T-helper 9 cell (primary cell): ENCODE data around the gene CNTNAP1.

Experiments
- DNase-seq: peaks from one replicate; pipeline ENCODE4 v3.0.0-alpha.2; 2020

Gene CNTNAP1

DNA sequence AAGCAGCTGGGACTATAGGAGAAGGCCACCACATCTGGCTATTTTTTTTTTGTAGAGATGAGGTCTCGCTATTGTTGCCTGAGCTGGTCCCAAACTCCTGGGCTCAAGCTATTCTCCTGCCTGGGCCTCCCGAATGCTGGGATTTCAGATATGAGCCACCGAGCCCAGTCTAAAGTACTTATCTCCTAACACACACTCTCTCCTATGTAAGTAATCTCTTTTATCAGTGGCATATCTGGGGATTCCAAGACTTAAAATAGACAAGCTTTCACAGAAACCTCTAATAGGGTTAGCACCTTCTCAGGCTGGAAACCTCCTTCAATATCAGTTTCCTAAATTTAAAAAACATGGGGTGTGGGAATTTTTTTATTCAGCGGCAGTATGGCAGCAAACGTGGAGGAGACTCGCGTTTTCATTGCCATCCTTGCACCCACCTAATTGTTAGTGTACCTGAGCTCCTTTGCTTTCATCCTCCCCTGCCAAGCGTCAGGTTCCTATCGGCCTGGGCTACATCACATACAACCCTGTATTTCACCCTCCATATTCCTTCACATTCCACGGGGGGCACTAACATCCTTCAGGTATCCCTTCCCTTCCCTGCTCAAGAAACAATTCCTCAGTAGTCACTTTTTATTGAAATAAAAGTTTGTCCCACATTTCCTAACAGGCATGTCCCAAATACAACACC lies 61.4 kb downstream of the CNTNAP1 start:
- DNase-seq, result no peak

GRCh38 chr17:42744283-42744805 lies 62.0 kb downstream of the CNTNAP1 start:
- DNase-seq, result peak; percentile 61

GRCh38 chr17:42744806-42745617 lies 62.7 kb downstream of the CNTNAP1 start, which contains the start of gene EZH1:
Gene EZH1 (minus strand): TSS chr17:42745040. CDS start chr17:42728941, 16,099 bp downstream.
- peak; percentile 85 for DNase-seq

- DNase-seq, result no peak
Measured at GRCh38 chr17:42748202-42748907, 66.0 kb downstream of the CNTNAP1 start.

- no peak for DNase-seq
Measured at GRCh38 chr17:42748908-42749798, 66.8 kb downstream of the CNTNAP1 start.
